C4-2B (cell line): Measurements from ENCODE around the gene PTPRT.

Experiments used
- ZFX ChIP-seq: fragments of 450-650 bp; IDR thresholded peaks from 2 replicates; pipeline ENCODE4 v1.6.1; 2017
- TF ChIP-seq, protein P1 (sequence below): fragments of 450-650 bp; conservative IDR thresholded peaks from 2 replicates; pipeline ENCODE4 v1.5.1; 2017; ENCODE audit warnings: mild to moderate bottlenecking

DNA sequence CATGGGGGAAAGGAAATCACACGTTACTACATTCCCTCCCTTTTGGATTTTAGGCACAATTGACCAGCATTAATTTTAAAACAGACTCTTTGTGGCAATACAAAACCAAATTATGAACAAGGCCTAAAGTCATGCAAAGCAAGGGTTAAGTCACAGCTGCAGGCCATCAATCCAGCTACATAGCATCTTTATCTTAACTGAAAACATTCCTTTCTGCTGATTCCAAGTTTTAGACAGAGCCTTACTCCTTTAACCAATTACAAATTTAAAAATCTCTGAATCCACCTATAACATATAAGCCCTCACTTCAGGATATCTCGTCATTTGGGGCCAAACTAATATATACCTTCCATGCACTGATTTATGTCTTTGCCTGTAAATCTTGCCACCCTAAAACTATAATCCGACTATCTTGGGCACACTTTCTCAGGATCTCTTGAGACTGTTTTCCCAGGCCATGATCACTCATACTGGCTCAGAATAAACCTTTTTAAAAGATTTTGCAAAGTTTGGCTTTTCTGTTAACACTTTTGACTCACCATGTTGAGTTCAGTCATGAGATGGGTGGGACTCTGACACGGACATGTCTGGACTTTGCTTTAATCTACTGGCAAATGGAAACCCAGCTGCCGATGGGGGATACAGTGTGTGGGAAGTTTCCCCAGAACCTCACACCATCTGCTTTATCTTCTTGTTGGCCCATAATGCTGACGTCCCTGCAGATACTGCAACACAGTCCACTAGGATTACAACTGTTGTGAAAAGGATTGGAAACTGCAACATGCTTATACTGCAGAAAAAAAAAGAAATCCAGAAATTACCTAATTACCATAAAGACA is 757.0 kb downstream of the PTPRT start:
- TF ChIP-seq ZFX = no peak
- TF ChIP-seq, protein P1, sequence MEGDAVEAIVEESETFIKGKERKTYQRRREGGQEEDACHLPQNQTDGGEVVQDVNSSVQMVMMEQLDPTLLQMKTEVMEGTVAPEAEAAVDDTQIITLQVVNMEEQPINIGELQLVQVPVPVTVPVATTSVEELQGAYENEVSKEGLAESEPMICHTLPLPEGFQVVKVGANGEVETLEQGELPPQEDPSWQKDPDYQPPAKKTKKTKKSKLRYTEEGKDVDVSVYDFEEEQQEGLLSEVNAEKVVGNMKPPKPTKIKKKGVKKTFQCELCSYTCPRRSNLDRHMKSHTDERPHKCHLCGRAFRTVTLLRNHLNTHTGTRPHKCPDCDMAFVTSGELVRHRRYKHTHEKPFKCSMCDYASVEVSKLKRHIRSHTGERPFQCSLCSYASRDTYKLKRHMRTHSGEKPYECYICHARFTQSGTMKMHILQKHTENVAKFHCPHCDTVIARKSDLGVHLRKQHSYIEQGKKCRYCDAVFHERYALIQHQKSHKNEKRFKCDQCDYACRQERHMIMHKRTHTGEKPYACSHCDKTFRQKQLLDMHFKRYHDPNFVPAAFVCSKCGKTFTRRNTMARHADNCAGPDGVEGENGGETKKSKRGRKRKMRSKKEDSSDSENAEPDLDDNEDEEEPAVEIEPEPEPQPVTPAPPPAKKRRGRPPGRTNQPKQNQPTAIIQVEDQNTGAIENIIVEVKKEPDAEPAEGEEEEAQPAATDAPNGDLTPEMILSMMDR = no peak
